GM23338 (cell line): ENCODE measurements around the gene RAD23B. TPM values are rescaled to one million over a fixed set of nuclear protein-coding genes. Genes with fewer than 3 reads are reported as not detected.
A peak's percentile ranks its signal among the peaks of the same experiment; 100 is the strongest.
"Not testable (repeated sequence)": the region's sequence is repeated elsewhere in the genome, so short reads cannot be mapped to it uniquely, and the experiment has no call there.

Experiments used
- ATAC-seq: fragments of 200-7000 bp; cut with Tn5 transposase; 3 replicates; pipeline ENCODE4 v1.9.1; 2020
- DNase-seq: peaks from one replicate; pipeline ENCODE4 v3.0.0-alpha.2; 2015; ENCODE audit warnings: low spot score
- H2AFZ ChIP-seq: fragments of 200-600 bp; sonication (generic); 2 replicates; pipeline ENCODE4 v1.8.0; 2016; ENCODE audit warnings: antibody characterized with exemption, mild to moderate bottlenecking, moderate library complexity
- H3F3A ChIP-seq: fragments of 200-600 bp; sonication (generic); replicated peaks from 2 replicates; pipeline ENCODE4 v1.8.0; 2017; ENCODE audit warnings: antibody characterized with exemption, mixed run types, low read depth
- H3K27ac ChIP-seq: fragments of 200-600 bp; sonication (generic); 2 replicates; pipeline ENCODE4 v1.6.1; 2016; ENCODE audit warnings: low read depth
- H3K27me3 ChIP-seq: fragments of 200-600 bp; sonication (generic); 2 replicates; pipeline ENCODE4 v1.8.0; 2016; ENCODE audit warnings: mild to moderate bottlenecking, mixed run types, moderate library complexity; ENCODE audit not compliant: insufficient read depth
- H3K36me3 ChIP-seq: fragments of 200-600 bp; sonication (generic); 2 replicates; pipeline ENCODE4 v1.8.0; 2016; ENCODE audit warnings: mild to moderate bottlenecking; ENCODE audit not compliant: insufficient read depth
- H3K4me1 ChIP-seq: fragments of 200-600 bp; sonication (generic); 2 replicates; pipeline ENCODE4 v1.8.0; 2016; ENCODE audit warnings: mild to moderate bottlenecking, moderate library complexity; ENCODE audit not compliant: insufficient read depth
- H3K4me2 ChIP-seq: fragments of 200-600 bp; sonication (generic); 2 replicates; pipeline ENCODE4 v1.7.1; 2017; ENCODE audit warnings: mixed run types
- H3K4me3 ChIP-seq: fragments of 200-600 bp; sonication (generic); 2 replicates; pipeline ENCODE4 v1.6.1; 2016; ENCODE audit warnings: mixed run types
- H3K79me2 ChIP-seq: fragments of 200-600 bp; sonication (generic); replicated peaks from 2 replicates; pipeline ENCODE4 v1.8.0; 2017; ENCODE audit warnings: mild to moderate bottlenecking; ENCODE audit not compliant: insufficient read depth
- H3K9me2 ChIP-seq: fragments of 200-600 bp; sonication (generic); 2 replicates; pipeline ENCODE4 v1.8.0; 2017; ENCODE audit not compliant: insufficient read depth
- H4K20me1 ChIP-seq: fragments of 200-600 bp; sonication (generic); replicated peaks from 2 replicates; pipeline ENCODE4 v1.8.0; 2017; ENCODE audit warnings: mild to moderate bottlenecking; ENCODE audit not compliant: insufficient read depth
- H3K27ac Mint-ChIP-seq: 2 replicates; pipeline ENCODE4 v1.8.0; 2020; ENCODE audit warnings: inconsistent platforms, mild to moderate bottlenecking, moderate library complexity, mixed read lengths
- H3K27me3 Mint-ChIP-seq: 3 replicates; pipeline ENCODE4 v1.8.0; 2022; ENCODE audit warnings: low read depth, mild to moderate bottlenecking, moderate library complexity, mixed read lengths, inconsistent platforms; ENCODE audit not compliant: insufficient read depth, poor library complexity
- H3K36me3 Mint-ChIP-seq: 3 replicates; pipeline ENCODE4 v1.8.0; 2021; ENCODE audit warnings: low read depth, mild to moderate bottlenecking, inconsistent platforms, moderate library complexity, mixed read lengths
- H3K4me1 Mint-ChIP-seq: 3 replicates; pipeline ENCODE4 v1.8.0; 2020; ENCODE audit warnings: mild to moderate bottlenecking, inconsistent platforms, mixed read lengths
- H3K4me3 Mint-ChIP-seq: 3 replicates; pipeline ENCODE4 v1.8.0; 2021; ENCODE audit warnings: moderate library complexity, mild to moderate bottlenecking, inconsistent platforms, mixed read lengths
- H3K9me3 Mint-ChIP-seq: 3 replicates; pipeline ENCODE4 v1.8.0; 2020; ENCODE audit warnings: moderate library complexity, mild to moderate bottlenecking, inconsistent platforms, mixed read lengths
- polyA plus RNA-seq: library from polyadenylated mRNA; unstranded; fragments of >200 nt; fragmentation: Nextera tagmentation; extraction: Ambion mirVana; gene quantifications from 2 replicates; pipeline ENCODE4 v1.2.1, GENCODE V29; 2016
- total RNA-seq: library from RNA; depleted of rRNA; stranded (reverse); fragments of >200 nt; shearing (Covaris generic); gene quantifications from 2 replicates; pipeline ENCODE4 v1.2.3, GENCODE V29; 2014
- TF ChIP-seq, protein P1 (sequence below): fragments of 250-450 bp; sonication (Bioruptor Pico); IDR thresholded peaks from 2 replicates; pipeline ENCODE4 v1.5.0; 2020; ENCODE audit warnings: mild to moderate bottlenecking, moderate library complexity
- TF ChIP-seq, protein P2 (sequence below), 2 experiments: fragments of 200-600 bp in 1 of 2; sonication (generic) in 1 of 2; conservative IDR thresholded peaks; 2 replicates each; pipeline versions ENCODE4 v1.5.1 to v1.6.1; 2016 to 2017; ENCODE audit warnings: antibody characterized with exemption in 2 of 2, low read depth in 2 of 2, mild to moderate bottlenecking in 2 of 2, moderate library complexity in 1 of 2

The RAD23B gene
- total and polyA plus RNA-seq, 2 experiments from 2014 or later = 31.1 to 137 TPM

DNA sequence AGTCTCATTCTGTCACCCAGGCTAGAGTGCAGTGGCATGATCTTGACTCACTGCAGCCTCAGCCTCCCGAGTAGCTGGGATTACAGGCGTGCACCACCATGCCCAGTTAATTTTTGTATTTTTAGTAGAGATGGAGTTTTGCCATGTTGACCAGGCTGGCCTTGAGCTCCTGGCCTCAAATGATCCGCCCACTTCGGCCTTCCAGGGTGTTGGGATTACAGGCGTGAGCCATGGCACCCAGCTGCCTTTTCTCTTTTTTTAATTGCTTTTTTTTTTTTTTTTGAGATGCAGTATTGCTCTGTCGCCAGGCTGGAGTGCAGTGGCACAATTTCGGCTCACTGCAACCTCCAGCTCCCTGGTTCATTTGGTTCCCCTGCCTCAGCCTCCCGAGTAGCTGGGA is 13.5 kb downstream of the RAD23B start:
- not testable (repeated sequence) for H3K36me3 Mint-ChIP-seq, H3K27me3 Mint-ChIP-seq, H3K4me2 ChIP-seq, DNase-seq, H3K9me3 Mint-ChIP-seq, H3K27me3 ChIP-seq, H2AFZ ChIP-seq, H3K9me2 ChIP-seq, ATAC-seq, H3K27ac Mint-ChIP-seq, H3K4me3 ChIP-seq, H3F3A ChIP-seq, H3K4me3 Mint-ChIP-seq, H3K27ac ChIP-seq
- Histone ChIP-seq H3K36me3 (peaks cover 12% of the 10 kb centered on the region; the same call in 1 of the 2 replicates), H3K79me2 (peaks cover 100% of the 10 kb centered on the region), H3K4me1 (peaks cover 40% of the 10 kb centered on the region), H4K20me1 (peaks cover 78% of the 10 kb centered on the region)
- H3K4me1 Mint-ChIP-seq = peaks cover 40% of the 10 kb centered on the region

DNA sequence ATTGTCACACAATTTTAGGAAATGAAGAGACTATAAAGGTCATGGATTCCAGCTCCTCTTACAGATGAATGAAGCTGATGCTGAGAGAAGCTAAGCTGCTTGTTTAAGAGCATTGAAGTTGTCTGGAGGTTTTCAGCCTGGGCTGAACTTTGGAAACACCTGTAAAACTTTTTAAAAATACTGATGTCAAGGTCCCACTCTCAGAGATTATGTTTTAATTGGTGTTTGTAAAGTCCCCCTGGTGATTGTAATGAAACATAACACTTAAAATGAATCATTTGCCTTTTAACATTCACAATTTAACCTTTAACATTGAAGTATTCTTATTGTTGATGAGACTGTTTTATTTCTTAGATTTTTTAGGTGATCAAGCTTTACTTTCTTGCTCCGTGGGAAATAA is 16.4 kb downstream of the RAD23B start:
- ATAC-seq (no peak), DNase-seq (no peak)
- peaks cover 16% of the 10 kb centered on the region; the same call in 1 of the 2 replicates for H3K36me3 ChIP-seq
- H3K27ac ChIP-seq = no peak overlapping the region
- no peaks in the 10 kb centered on the region for H3K9me2 ChIP-seq
- Mint-ChIP-seq H3K27ac (no peak overlapping the region), H3K4me1 (peaks cover 23% of the 10 kb centered on the region), H3K4me3 (no peak overlapping the region), H3K27me3 (peaks cover 2% of the 10 kb centered on the region), H3K9me3 (no peaks in the 10 kb centered on the region), H3K36me3 (peaks cover 24% of the 10 kb centered on the region; the same call in 2 of the 3 replicates)
- H4K20me1 ChIP-seq = peaks cover 49% of the 10 kb centered on the region
- H2AFZ ChIP-seq = no peak overlapping the region
- H3K27me3 ChIP-seq = no peaks in the 10 kb centered on the region
- no peak overlapping the region for H3K4me2 ChIP-seq
- peaks cover 13% of the 10 kb centered on the region for H3K4me1 ChIP-seq
- H3K79me2 ChIP-seq = peaks cover 100% of the 10 kb centered on the region
- TF ChIP-seq, protein P1, sequence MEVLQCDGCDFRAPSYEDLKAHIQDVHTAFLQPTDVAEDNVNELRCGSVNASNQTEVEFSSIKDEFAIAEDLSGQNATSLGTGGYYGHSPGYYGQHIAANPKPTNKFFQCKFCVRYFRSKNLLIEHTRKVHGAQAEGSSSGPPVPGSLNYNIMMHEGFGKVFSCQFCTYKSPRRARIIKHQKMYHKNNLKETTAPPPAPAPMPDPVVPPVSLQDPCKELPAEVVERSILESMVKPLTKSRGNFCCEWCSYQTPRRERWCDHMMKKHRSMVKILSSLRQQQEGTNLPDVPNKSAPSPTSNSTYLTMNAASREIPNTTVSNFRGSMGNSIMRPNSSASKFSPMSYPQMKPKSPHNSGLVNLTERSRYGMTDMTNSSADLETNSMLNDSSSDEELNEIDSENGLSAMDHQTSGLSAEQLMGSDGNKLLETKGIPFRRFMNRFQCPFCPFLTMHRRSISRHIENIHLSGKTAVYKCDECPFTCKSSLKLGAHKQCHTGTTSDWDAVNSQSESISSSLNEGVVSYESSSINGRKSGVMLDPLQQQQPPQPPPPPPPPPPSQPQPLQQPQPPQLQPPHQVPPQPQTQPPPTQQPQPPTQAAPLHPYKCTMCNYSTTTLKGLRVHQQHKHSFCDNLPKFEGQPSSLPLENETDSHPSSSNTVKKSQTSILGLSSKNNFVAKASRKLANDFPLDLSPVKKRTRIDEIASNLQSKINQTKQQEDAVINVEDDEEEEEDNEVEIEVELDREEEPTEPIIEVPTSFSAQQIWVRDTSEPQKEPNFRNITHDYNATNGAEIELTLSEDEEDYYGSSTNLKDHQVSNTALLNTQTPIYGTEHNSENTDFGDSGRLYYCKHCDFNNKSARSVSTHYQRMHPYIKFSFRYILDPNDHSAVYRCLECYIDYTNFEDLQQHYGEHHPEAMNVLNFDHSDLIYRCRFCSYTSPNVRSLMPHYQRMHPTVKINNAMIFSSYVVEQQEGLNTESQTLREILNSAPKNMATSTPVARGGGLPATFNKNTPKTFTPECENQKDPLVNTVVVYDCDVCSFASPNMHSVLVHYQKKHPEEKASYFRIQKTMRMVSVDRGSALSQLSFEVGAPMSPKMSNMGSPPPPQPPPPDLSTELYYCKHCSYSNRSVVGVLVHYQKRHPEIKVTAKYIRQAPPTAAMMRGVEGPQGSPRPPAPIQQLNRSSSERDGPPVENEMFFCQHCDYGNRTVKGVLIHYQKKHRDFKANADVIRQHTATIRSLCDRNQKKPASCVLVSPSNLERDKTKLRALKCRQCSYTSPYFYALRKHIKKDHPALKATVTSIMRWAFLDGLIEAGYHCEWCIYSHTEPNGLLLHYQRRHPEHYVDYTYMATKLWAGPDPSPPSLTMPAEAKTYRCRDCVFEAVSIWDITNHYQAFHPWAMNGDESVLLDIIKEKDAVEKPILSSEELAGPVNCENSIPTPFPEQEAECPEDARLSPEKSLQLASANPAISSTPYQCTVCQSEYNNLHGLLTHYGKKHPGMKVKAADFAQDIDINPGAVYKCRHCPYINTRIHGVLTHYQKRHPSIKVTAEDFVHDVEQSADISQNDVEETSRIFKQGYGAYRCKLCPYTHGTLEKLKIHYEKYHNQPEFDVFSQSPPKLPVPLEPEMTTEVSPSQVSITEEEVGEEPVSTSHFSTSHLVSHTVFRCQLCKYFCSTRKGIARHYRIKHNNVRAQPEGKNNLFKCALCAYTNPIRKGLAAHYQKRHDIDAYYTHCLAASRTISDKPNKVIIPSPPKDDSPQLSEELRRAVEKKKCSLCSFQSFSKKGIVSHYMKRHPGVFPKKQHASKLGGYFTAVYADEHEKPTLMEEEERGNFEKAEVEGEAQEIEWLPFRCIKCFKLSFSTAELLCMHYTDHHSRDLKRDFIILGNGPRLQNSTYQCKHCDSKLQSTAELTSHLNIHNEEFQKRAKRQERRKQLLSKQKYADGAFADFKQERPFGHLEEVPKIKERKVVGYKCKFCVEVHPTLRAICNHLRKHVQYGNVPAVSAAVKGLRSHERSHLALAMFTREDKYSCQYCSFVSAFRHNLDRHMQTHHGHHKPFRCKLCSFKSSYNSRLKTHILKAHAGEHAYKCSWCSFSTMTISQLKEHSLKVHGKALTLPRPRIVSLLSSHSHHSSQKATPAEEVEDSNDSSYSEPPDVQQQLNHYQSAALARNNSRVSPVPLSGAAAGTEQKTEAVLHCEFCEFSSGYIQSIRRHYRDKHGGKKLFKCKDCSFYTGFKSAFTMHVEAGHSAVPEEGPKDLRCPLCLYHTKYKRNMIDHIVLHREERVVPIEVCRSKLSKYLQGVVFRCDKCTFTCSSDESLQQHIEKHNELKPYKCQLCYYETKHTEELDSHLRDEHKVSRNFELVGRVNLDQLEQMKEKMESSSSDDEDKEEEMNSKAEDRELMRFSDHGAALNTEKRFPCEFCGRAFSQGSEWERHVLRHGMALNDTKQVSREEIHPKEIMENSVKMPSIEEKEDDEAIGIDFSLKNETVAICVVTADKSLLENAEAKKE (CRISPR knock-in tag) = no peak
- TF ChIP-seq, protein P2, sequence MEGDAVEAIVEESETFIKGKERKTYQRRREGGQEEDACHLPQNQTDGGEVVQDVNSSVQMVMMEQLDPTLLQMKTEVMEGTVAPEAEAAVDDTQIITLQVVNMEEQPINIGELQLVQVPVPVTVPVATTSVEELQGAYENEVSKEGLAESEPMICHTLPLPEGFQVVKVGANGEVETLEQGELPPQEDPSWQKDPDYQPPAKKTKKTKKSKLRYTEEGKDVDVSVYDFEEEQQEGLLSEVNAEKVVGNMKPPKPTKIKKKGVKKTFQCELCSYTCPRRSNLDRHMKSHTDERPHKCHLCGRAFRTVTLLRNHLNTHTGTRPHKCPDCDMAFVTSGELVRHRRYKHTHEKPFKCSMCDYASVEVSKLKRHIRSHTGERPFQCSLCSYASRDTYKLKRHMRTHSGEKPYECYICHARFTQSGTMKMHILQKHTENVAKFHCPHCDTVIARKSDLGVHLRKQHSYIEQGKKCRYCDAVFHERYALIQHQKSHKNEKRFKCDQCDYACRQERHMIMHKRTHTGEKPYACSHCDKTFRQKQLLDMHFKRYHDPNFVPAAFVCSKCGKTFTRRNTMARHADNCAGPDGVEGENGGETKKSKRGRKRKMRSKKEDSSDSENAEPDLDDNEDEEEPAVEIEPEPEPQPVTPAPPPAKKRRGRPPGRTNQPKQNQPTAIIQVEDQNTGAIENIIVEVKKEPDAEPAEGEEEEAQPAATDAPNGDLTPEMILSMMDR (conservative IDR thresholded peaks at IDR 0.05; ENCODE audit: low read depth in 2 of 2) = 0 out of 4 replicates have a peak, but pooled peaks of 1 of the 2 experiments have one; percentile 26
- no peaks in the 10 kb centered on the region for H3F3A ChIP-seq
- no peak overlapping the region for H3K4me3 ChIP-seq
